Osteocyte (in vitro differentiated cells): Measurements from ENCODE around the gene NKIRAS1. TPM values are rescaled to one million over a fixed set of nuclear protein-coding genes. Genes with fewer than 3 reads are reported as not detected.

Experiments used
- DNase-seq: peaks from one replicate; pipeline ENCODE4 v3.0.0; 2021; ENCODE audit warnings: mixed read lengths; ENCODE audit not compliant: unreplicated experiment; ENCODE audit errors: extremely low spot score
- H3K27ac Mint-ChIP-seq: one replicate; pipeline ENCODE4 v1.8.0; 2021; ENCODE audit warnings: mild to moderate bottlenecking, mixed read lengths; ENCODE audit not compliant: unreplicated experiment
- H3K27me3 Mint-ChIP-seq: one replicate; pipeline ENCODE4 v1.8.0; 2021; ENCODE audit warnings: mixed read lengths; ENCODE audit not compliant: unreplicated experiment
- H3K36me3 Mint-ChIP-seq: one replicate; pipeline ENCODE4 v1.8.0; 2021; ENCODE audit warnings: mixed read lengths; ENCODE audit not compliant: unreplicated experiment
- H3K4me1 Mint-ChIP-seq: one replicate; pipeline ENCODE4 v1.8.0; 2021; ENCODE audit warnings: mixed read lengths; ENCODE audit not compliant: unreplicated experiment
- H3K4me3 Mint-ChIP-seq: one replicate; pipeline ENCODE4 v1.8.0; 2021; ENCODE audit warnings: mild to moderate bottlenecking, moderate library complexity, mixed read lengths; ENCODE audit not compliant: unreplicated experiment
- H3K9me3 Mint-ChIP-seq: one replicate; pipeline ENCODE4 v1.8.0; 2021; ENCODE audit warnings: mixed read lengths; ENCODE audit not compliant: unreplicated experiment
- total RNA-seq: library from RNA; stranded (reverse); gene quantifications from 2 replicates; pipeline ENCODE4 v1.2.1, GENCODE V29; 2021
- TF ChIP-seq, protein P1 (sequence below): fragments of 200-600 bp; sonication (generic); IDR thresholded peaks from 2 replicates; pipeline ENCODE4 v1.5.0; 2021; ENCODE audit warnings: antibody characterized with exemption, mild to moderate bottlenecking, moderate library complexity

NKIRAS1 gene
- total RNA-seq, 1 donor from 2014 or later = 13.1 TPM

DNA sequence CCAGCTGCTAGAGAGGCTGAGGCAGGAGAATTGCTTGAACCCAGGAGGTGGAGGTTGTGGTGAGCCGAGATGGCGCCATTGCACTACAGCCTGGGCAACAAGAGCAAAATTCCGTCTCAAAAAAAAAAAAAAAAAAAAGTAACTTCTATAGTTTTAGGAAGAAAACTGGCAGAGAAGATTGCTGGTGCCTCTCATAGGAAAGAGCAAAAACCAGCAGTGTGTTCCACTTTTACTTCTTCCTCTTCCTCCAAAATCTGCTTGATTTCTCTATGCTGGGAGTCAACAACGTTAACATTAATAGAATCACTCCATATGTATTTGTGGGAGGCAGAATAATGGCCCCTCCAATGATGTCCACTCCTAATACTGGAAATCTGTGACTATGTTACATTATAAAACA lies 15.8 kb upstream of the NKIRAS1 start:
- peaks cover 13% of the 10 kb centered on the region for H3K4me1 Mint-ChIP-seq
- H3K36me3 Mint-ChIP-seq = no peaks in the 10 kb centered on the region
- TF ChIP-seq, protein P1, sequence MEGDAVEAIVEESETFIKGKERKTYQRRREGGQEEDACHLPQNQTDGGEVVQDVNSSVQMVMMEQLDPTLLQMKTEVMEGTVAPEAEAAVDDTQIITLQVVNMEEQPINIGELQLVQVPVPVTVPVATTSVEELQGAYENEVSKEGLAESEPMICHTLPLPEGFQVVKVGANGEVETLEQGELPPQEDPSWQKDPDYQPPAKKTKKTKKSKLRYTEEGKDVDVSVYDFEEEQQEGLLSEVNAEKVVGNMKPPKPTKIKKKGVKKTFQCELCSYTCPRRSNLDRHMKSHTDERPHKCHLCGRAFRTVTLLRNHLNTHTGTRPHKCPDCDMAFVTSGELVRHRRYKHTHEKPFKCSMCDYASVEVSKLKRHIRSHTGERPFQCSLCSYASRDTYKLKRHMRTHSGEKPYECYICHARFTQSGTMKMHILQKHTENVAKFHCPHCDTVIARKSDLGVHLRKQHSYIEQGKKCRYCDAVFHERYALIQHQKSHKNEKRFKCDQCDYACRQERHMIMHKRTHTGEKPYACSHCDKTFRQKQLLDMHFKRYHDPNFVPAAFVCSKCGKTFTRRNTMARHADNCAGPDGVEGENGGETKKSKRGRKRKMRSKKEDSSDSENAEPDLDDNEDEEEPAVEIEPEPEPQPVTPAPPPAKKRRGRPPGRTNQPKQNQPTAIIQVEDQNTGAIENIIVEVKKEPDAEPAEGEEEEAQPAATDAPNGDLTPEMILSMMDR = no peak
- no peak for DNase-seq
- no peak overlapping the region for H3K27ac Mint-ChIP-seq
- no peaks in the 10 kb centered on the region for H3K27me3 Mint-ChIP-seq
- H3K9me3 Mint-ChIP-seq = no peaks in the 10 kb centered on the region
- no peak overlapping the region for H3K4me3 Mint-ChIP-seq

DNA sequence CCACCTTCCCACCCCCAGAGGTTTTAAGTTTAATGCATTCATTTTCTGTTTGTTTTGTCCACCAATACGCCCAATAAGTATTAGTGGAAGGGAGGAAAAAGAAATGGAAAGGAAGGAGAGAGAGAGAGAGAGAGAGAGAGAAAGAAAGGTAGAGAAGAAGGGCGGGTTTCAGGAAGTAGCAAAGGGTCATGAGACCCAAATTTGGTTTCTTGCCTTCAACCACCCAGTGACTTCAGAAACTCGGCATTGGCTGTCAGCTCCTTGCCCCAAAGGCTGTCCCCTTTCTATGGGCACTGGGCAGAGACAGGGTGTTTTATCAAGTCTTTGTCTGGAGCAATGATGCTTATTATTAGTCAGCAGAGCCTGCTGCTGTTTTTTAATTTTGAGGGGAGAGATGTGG lies 14.8 kb upstream of the NKIRAS1 start:
- Mint-ChIP-seq H3K36me3 (no peaks in the 10 kb centered on the region), H3K9me3 (no peaks in the 10 kb centered on the region), H3K27ac (no peak overlapping the region), H3K4me3 (no peak overlapping the region), H3K27me3 (no peaks in the 10 kb centered on the region), H3K4me1 (peaks cover 10% of the 10 kb centered on the region)
- TF ChIP-seq, protein P1 = no peak
- DNase-seq = no peak

DNA sequence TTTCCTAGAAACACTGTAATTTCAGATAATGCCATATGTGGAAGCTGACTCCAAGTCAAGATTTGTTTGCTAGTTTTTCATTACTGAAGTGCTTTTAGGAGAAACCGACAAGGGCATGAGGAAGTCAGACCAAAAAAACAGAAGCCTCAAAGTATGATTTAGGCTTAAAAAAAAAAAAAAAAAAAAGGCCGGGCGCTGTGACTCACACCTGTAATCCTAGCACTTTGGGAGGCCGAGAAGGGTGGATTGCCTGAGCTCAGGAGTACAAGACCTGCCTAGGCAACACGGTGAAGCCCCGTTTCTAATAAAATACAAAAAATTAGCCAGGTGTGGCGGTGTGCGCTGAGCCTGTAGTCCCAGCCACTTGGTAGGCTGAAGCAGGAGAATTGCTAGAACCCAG lies 11.7 kb upstream of the NKIRAS1 start:
- Mint-ChIP-seq H3K9me3 (no peaks in the 10 kb centered on the region), H3K4me3 (no peak overlapping the region), H3K36me3 (peaks cover 2% of the 10 kb centered on the region), H3K27ac (no peak overlapping the region), H3K4me1 (peaks cover 20% of the 10 kb centered on the region), H3K27me3 (no peaks in the 10 kb centered on the region)
- DNase-seq = no peak
- TF ChIP-seq, protein P1 = no peak

DNA sequence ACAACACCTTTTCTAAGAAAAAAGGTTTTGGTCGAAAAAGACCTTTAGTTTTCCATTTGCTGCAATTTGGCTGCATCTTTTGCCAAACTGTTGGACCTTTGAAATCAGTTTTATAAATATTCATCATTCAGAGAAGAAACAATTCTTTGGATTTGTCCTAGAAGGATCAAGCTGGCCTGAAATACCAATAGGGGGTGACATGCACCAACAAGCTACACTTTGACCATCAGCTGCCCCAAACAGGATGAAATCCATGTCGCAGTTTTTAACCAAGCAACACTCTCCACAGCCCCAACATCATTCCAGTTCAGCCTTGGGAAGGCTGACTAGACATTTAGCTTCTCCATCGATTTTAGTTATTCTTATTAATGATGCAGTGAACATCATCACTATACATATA lies 9.9 kb upstream of the NKIRAS1 start:
- H3K36me3 Mint-ChIP-seq = peaks cover 2% of the 10 kb centered on the region
- peaks cover 29% of the 10 kb centered on the region for H3K4me1 Mint-ChIP-seq
- H3K4me3 Mint-ChIP-seq = no peak overlapping the region
- DNase-seq = no peak
- H3K27me3 Mint-ChIP-seq = no peaks in the 10 kb centered on the region
- no peak overlapping the region for H3K27ac Mint-ChIP-seq
- no peaks in the 10 kb centered on the region for H3K9me3 Mint-ChIP-seq
- TF ChIP-seq, protein P1 = peak; percentile 28

DNA sequence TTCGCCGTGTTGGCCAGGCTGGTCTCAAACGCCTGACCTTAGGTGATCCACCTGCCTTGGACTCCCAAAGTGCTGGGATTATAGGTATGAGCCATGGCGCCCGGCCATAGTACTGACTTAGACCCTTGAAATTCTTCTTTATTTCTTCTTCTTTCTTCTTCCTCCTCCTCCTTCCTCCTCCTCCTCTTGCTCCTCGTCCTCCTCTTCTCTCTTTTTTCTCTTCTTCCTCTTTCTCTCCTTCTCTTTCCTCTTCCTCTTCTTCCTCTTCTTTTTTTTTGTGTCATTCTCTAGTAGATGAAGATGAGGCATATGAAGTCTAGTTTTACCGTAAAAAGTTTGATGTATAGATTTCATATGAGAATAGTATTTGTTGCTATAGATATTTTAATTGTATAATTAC lies 9.5 kb upstream of the NKIRAS1 start:
- H3K4me1 Mint-ChIP-seq = peaks cover 26% of the 10 kb centered on the region
- H3K27ac Mint-ChIP-seq = no peak overlapping the region
- TF ChIP-seq, protein P1 = no peak
- DNase-seq = no peak
- H3K9me3 Mint-ChIP-seq = no peaks in the 10 kb centered on the region
- no peaks in the 10 kb centered on the region for H3K27me3 Mint-ChIP-seq
- no peak overlapping the region for H3K4me3 Mint-ChIP-seq
- peaks cover 2% of the 10 kb centered on the region for H3K36me3 Mint-ChIP-seq
